ENCODE data around the gene CCDC57.

- TF ChIP-seq CTCF (IDR thresholded peaks at IDR 0.05) = no peak
- no peak for TF ChIP-seq POLR2A (IDR thresholded peaks at IDR 0.05)
Measured at GRCh38 chr17:82213251-82214011, 789 bp upstream of the CCDC57 start.

Measured in esophagus squamous epithelium (tissue), 4 donors.